ENCODE measurements around the gene IARS2. TPM values are rescaled to one million over a fixed set of nuclear protein-coding genes. Genes with fewer than 3 reads are reported as not detected.

The IARS2 gene
- total and polyA plus RNA-seq, 2 donors (not counting 1 experiment from before 2014, with no cell fraction given) = 8.8 to 35.6 TPM

DNA sequence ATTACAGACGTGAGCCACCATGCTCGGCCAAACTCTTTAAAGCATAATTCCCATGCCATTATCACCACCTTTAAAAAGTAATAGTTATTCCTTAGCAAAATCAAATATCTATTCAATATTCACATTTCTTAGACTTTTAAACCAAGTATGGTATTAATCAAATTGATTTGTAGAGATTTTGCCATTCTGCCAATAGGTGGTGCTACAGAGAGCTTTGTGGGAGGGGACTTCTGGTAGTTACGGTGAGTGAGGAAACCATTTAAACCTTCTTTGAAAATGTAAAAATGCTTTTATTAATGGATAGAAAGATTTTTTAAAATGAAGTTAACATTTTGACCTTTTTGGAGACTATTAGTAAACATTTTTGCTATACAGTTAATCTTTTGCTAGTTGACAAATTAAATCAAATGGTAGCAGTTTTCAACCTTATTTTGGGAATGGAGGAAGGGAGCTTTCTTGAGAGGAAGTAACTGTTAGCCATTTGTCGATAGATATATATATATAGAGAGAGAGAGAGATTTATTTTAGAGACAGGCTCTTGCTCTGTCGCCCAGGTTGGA is 19.3 kb downstream of the IARS2 start:
- H3K9me3 ChIP-seq (ENCODE audit: control extremely low read depth in 1 of 3, control insufficient read depth in 2 of 3, insufficient read depth in 1 of 3, low read length in 2 of 3) = no peaks in the 10 kb centered on the region
- H3K27me3 Mint-ChIP-seq = no peaks in the 10 kb centered on the region
- no peak overlapping the region for H3K27ac Mint-ChIP-seq
- H3K4me2 ChIP-seq (replicated peaks; ENCODE audit: low read depth, low read length, poor library complexity, severe bottlenecking) = peak overlapping the region; percentile 19
- H3K4me3 ChIP-seq (ENCODE audit: control extremely low read depth in 1 of 5, extremely low read depth in 1 of 5, insufficient read depth in 1 of 5, low read depth in 2 of 5, low read length in 4 of 5) = no peak overlapping the region
- H3K9me3 Mint-ChIP-seq (ENCODE audit: insufficient read depth) = no peaks in the 10 kb centered on the region
- peak overlapping the region; percentile 3 for H3K4me3 Mint-ChIP-seq
- no peaks in the 10 kb centered on the region for H3K4me1 ChIP-seq (ENCODE audit: control insufficient read depth in 2 of 2, insufficient read depth in 2 of 2, low read length in 2 of 2)
- no CpG with 5 or more reads among the region's 5 CpGs for WGBS (ENCODE audit: insufficient coverage)
- H2AFZ ChIP-seq (ENCODE audit: insufficient read depth, low read depth, low read length, poor library complexity, severe bottlenecking) = peak overlapping the region; percentile 27
- ChIA-PET CTCF (interaction anchor here (0.6 to 2.2 kb wide), 14 partner anchors 8 to 664 kb away, joined by 3 to 8 read pairs (median 3); partner anchors contain the start of genes BPNT1 and IARS2), POLR2A (no interaction called here)
- intact Hi-C loops (cut with micrococcal nuclease) = loop anchor here (10.0 kb wide), 1 partner anchor 662 kb away; no protein-coding TSS in a partner anchor
- H3K4me1 Mint-ChIP-seq = peaks cover 6% of the 10 kb centered on the region
- TF ChIP-seq, protein P1, sequence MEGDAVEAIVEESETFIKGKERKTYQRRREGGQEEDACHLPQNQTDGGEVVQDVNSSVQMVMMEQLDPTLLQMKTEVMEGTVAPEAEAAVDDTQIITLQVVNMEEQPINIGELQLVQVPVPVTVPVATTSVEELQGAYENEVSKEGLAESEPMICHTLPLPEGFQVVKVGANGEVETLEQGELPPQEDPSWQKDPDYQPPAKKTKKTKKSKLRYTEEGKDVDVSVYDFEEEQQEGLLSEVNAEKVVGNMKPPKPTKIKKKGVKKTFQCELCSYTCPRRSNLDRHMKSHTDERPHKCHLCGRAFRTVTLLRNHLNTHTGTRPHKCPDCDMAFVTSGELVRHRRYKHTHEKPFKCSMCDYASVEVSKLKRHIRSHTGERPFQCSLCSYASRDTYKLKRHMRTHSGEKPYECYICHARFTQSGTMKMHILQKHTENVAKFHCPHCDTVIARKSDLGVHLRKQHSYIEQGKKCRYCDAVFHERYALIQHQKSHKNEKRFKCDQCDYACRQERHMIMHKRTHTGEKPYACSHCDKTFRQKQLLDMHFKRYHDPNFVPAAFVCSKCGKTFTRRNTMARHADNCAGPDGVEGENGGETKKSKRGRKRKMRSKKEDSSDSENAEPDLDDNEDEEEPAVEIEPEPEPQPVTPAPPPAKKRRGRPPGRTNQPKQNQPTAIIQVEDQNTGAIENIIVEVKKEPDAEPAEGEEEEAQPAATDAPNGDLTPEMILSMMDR (IDR thresholded peaks at IDR 0.05) = peak; percentile 79
- TF ChIP-seq EZH2 (IDR thresholded peaks at IDR 0.05; ENCODE audit: borderline replicate concordance, insufficient read depth, low read depth, low read length, poor library complexity, severe bottlenecking) = no peak
- ATAC-seq (ENCODE audit: low read depth) = peak; percentile 43
- H3K27ac ChIP-seq (ENCODE audit: low read length in 2 of 2) = no peak overlapping the region
- no peak overlapping the region for H3K9ac ChIP-seq (ENCODE audit: low read length)
- H3K27me3 ChIP-seq (replicated peaks in 1 of 4; ENCODE audit: control extremely low read depth in 1 of 4, control insufficient read depth in 3 of 4, insufficient read depth in 4 of 4, low read length in 3 of 4) = no peaks in the 10 kb centered on the region
- H3K36me3 ChIP-seq (replicated peaks in 1 of 2; ENCODE audit: control extremely low read depth in 1 of 2, control insufficient read depth in 1 of 2, extremely low read depth in 1 of 2, insufficient read depth in 2 of 2, low read length in 1 of 2) = peaks cover 8 to 60% of the 10 kb centered on the region in 2 experiments
- DNase-seq = peak; percentile 58
- peaks cover 3% of the 10 kb centered on the region for H3K79me2 ChIP-seq (ENCODE audit: control insufficient read depth, insufficient read depth, low read length)
- H4K20me1 ChIP-seq (ENCODE audit: control insufficient read depth, insufficient read depth, low read length, poor library complexity, severe bottlenecking) = no peaks in the 10 kb centered on the region

DNA sequence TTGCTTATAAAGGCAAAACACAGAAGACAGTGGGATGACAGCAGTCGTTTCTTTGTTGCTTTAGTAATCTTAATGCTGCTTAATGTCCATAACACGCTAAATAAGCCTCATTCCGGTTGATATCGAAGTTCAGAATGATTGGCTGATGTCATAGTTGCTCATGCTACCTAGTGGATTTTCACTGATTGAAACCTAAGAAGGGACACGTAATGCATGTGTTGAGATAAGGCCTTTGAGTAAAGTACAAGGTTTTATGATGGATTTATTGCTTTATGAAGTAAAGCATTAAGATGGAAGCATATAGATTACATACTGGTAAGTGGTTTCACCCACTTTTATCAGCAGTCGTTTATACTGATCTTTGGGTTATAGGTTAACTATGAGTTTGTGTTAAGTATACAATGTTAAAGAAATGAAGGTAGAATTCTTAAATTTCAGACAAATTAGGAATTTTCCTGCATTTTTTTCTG is 25.1 kb downstream of the IARS2 start:
- H3K9ac ChIP-seq (ENCODE audit: low read length) = no peak overlapping the region
- H3K27ac ChIP-seq (ENCODE audit: low read length in 2 of 2) = no peak overlapping the region
- no peak overlapping the region for H3K4me3 Mint-ChIP-seq
- ChIA-PET POLR2A (no interaction called here), CTCF (interaction anchor here (1.0 kb wide), 1 partner anchor 8 kb away, joined by 3 read pairs; no protein-coding TSS in a partner anchor)
- H3K79me2 ChIP-seq (ENCODE audit: control insufficient read depth, insufficient read depth, low read length) = no peaks in the 10 kb centered on the region
- no peak overlapping the region for H3K27ac Mint-ChIP-seq
- H2AFZ ChIP-seq (ENCODE audit: insufficient read depth, low read depth, low read length, poor library complexity, severe bottlenecking) = no peak overlapping the region
- H3K27me3 Mint-ChIP-seq = no peaks in the 10 kb centered on the region
- no peak for DNase-seq
- intact Hi-C loops (cut with micrococcal nuclease) = loop anchor here (10.0 kb wide), 1 partner anchor 656 kb away; no protein-coding TSS in a partner anchor
- no peak for ATAC-seq (ENCODE audit: low read depth)
- no peak for TF ChIP-seq EZH2 (IDR thresholded peaks at IDR 0.05; ENCODE audit: borderline replicate concordance, insufficient read depth, low read depth, low read length, poor library complexity, severe bottlenecking)
- TF ChIP-seq, protein P1 (IDR thresholded peaks at IDR 0.05) = no peak
- H3K27me3 ChIP-seq (replicated peaks in 1 of 4; ENCODE audit: control extremely low read depth in 1 of 4, control insufficient read depth in 3 of 4, insufficient read depth in 4 of 4, low read length in 3 of 4) = no peaks in the 10 kb centered on the region
- H3K9me3 ChIP-seq (ENCODE audit: control extremely low read depth in 1 of 3, control insufficient read depth in 2 of 3, insufficient read depth in 1 of 3, low read length in 2 of 3) = no peaks in the 10 kb centered on the region
- no peaks in the 10 kb centered on the region for H4K20me1 ChIP-seq (ENCODE audit: control insufficient read depth, insufficient read depth, low read length, poor library complexity, severe bottlenecking)
- no peak overlapping the region for H3K4me3 ChIP-seq (ENCODE audit: control extremely low read depth in 1 of 5, extremely low read depth in 1 of 5, insufficient read depth in 1 of 5, low read depth in 2 of 5, low read length in 4 of 5)
- H3K4me2 ChIP-seq (replicated peaks; ENCODE audit: low read depth, low read length, poor library complexity, severe bottlenecking) = no peak overlapping the region
- H3K4me1 ChIP-seq (ENCODE audit: control insufficient read depth in 2 of 2, insufficient read depth in 2 of 2, low read length in 2 of 2) = no peaks in the 10 kb centered on the region
- H3K36me3 ChIP-seq (replicated peaks in 1 of 2; ENCODE audit: control extremely low read depth in 1 of 2, control insufficient read depth in 1 of 2, extremely low read depth in 1 of 2, insufficient read depth in 2 of 2, low read length in 1 of 2) = peaks cover 6 to 40% of the 10 kb centered on the region in 2 experiments
- 100% methylated on average over 3 of the region's 6 CpGs for WGBS (ENCODE audit: insufficient coverage)
- peaks cover under 1% of the 10 kb centered on the region for H3K4me1 Mint-ChIP-seq
- H3K9me3 Mint-ChIP-seq (ENCODE audit: insufficient read depth) = no peaks in the 10 kb centered on the region
